IPS-NIHi7 (cell line): ENCODE data around the gene OR52N2.

Experiments
- DNase-seq: peaks from one replicate; pipeline ENCODE4 v3.0.0; 2012; ENCODE audit warnings: mixed read lengths; ENCODE audit errors: extremely low spot score

The OR52N2 gene

GRCh38 chr11:5808500-5809121 is at the start of gene OR52N2:
TSS of gene OR52N2 (plus strand) at chr11:5808924. CDS start at chr11:5820336, 11,412 bp downstream.
- peak; percentile 71 for DNase-seq

- no peak for DNase-seq
Measured at GRCh38 chr11:5767056-5767455, 41.7 kb upstream of the OR52N2 start.

DNA sequence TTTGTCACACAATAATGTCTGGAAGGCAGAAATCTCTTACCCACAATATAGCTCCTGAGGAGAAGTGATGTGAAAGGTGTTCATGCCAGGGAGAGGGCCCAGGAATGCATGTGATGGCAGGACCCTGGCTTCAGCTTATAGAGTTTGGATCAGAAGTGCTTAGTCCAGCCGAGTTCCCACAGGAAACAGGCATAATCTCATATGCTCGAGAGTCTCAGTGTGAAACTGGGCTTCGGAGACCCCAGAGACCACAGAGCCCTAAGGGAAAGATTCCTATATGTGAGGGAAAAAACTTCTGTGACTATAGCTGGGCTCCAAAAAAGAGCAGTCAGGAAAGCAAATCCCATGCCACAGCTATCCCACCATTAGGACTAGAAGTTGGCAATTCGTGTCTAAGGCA is 25.5 kb upstream of the OR52N2 start, which contains the start of gene OR52N5:
Gene OR52N5 (minus strand): TSS at position 101 of the 400 bp plus-strand sequence. CDS start 4,721 bp downstream, outside the sequence.
- DNase-seq: no peak

DNA sequence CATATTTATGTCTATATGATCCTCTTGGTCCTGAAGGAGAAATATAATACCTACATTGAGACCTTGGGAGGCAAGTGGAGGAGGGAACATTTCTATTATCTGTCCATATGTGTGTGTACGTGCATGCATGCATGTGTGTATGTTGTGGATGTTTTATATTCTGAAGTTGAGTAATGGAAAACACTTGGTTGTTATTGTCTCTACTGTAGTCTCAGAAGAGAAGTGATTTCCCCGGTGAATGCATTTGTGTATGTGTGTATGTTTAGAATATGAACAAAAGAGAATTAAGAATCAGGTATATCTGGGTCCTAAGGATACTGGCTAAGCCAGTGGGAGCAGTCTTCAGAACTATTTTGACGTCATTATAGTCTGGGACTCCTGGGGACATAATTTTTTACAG is 17.6 kb upstream of the OR52N2 start, which contains the start of gene OR52N1:
Gene OR52N1 (minus strand): TSS at position 101 of the 400 bp plus-strand sequence. CDS start 2,449 bp downstream, outside the sequence.
- no peak for DNase-seq

- DNase-seq: no peak
Measured at GRCh38 chr11:5796541-5796940, 12.2 kb upstream of the OR52N2 start.

GRCh38 chr11:5803982-5804381 is 4.7 kb upstream of the OR52N2 start:
- no peak for DNase-seq

DNA sequence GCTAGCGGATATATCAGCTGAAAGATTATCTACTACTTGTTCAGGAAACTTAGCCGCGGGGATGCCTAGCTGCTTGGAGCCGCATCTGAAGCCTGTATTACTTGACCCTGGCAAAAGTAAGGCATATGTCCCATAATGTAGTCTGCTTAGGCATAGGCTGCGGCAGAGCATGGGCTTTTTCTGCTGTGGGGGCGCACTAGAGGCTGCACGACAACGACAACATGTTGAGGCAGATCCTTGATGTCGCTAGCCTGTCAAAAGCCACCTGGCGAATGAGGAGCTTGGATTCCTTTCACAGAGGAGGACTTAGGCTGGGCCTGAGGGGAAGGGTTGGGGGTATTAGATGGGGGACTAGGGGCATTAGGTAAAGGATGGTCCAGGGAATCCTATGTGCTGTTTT is 1.1 kb upstream of the OR52N2 start:
- peak; percentile 21 for DNase-seq

- no peak for DNase-seq
Measured at GRCh38 chr11:5809122-5809519, 397 bp downstream of the OR52N2 start.

GRCh38 chr11:5809905-5810795 is 1.4 kb downstream of the OR52N2 start:
- DNase-seq: no peak

- no peak for DNase-seq
Measured at GRCh38 chr11:5815534-5815933, 6.8 kb downstream of the OR52N2 start.

DNA sequence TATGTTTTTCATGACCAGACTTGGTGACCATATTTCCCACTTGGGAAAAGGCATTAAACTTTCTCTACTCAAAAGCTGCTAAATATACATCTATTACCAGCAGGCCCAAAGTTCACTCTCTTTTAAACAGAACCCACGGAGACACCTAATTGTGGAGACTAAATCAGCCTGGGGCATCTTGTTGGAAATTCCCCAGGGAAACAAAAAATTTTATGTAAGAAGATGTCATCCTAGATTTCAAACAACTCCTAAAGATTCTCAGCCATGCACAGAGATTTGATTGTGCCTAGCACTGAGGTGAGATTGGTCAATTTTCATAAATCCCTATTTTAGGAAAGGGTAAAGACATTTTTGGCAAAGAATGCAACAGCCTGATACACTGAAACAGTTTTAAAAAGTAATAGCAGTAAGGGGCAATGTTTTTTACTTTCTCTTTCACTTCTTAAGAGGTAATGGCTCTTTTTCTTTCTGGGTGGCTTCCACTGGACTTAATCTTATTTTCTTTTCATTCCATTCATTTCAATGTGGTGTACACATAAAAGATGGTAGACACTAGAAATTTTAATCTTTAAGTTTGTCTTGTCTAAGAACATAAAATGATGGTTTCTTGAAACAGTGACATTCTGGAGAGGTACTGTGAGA is 9.6 kb downstream of the OR52N2 start:
- DNase-seq: no peak

- DNase-seq: peak; percentile 20
Measured at GRCh38 chr11:5831196-5831829, 22.6 kb downstream of the OR52N2 start.

DNA sequence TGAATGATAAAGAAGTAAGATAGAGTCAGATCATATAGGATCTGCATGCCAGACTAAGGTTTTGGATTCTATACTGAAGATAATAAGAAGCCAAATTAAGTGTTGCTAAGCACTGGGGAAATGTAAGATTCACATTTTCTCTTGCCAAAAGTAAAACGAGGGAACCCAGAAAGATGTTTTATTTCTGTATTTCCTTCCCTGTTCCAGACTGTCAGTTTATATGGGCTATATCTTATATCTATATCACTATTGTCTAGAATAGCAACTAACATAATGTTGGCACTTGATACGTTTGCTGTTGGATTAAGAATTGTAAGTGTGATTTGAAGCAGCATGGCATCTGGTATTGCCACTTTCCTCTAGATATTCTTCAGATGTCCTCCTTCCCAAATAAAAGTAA is 24.7 kb downstream of the OR52N2 start:
- DNase-seq: no peak

- DNase-seq: no peak
Measured at GRCh38 chr11:5837695-5838094, 29.0 kb downstream of the OR52N2 start.

- no peak for DNase-seq
Measured at GRCh38 chr11:5841797-5842196, 33.1 kb downstream of the OR52N2 start, which contains the start of gene OR52E6. TSS of gene OR52E6 (minus strand) at chr11:5841897. CDS start at chr11:5841897, 0 bp downstream.

DNA sequence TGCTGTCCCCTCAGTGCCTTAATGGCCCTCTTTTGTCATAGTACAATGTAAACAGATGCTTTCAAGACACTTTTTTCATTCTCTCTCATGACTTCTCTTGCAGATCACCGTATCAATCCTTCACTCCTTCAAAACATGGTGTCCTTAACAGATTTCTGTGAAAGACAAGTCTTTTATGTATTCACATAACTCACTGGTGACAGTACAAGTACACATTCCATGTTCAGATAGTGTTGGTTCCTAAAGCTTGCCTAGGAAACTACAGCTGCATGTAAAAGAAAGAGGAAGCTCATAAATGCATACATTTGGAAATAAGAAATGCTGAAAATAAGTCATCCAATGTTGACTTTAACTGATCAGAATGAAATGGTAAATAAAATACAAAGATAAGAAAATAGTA is 38.0 kb downstream of the OR52N2 start:
- DNase-seq: no peak

DNA sequence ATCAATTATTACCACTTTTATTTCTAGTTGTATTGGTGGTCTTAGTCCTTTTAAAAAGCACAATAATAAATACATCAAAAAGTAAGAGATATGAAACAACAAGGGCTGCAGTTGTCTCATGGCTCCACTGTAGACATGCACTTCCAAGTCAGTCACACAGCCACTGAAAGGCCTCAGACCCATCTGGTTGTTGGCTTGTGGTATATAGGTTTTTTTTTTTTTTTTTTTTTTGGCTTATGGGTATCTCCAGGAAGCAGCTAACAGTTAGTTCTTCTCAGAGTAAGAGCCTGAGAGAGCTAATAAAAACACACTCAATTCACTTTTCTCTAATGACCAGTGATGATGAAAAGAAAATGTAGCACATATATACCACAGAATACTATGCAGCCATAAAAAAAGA is 39.0 kb downstream of the OR52N2 start:
- no peak for DNase-seq

DNA sequence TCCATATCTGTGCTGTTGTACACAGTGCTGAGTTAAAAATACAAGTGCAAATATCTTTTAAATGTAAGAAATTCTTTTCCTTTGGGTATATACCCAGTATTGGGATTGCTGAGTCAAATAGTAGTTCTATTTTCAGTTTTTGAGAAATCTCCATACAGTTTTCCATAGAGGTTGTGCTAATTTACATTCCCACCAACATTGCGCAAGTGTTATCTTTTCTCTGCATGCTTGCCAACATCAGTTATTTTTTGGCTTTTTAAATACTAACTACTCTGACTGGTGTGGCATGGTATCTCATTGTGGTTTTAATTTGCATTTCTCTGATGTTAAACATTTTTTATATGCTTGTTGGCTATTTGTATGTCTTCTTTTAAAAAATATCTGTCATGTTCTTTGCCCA is 42.3 kb downstream of the OR52N2 start:
- no peak for DNase-seq

DNA sequence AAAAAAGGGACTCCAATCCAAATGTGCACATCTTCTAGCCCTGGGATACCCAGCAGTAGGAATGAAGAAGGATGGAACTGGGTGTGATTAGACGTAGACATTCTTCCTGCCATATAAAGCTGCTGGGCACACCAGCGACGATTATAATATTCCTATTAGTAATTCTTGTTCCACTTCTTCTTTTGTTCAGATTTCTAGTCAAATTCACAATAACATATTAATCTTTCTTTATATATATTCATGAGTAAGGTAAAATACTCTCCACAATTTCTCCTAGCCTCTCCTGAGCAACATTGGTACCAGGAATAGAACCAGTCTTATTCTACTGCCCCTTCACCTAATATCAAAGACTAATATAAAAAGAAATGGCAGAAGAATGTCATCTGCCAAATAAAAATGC is 48.9 kb downstream of the OR52N2 start, which contains the start of gene OR52E8:
Gene OR52E8 (minus strand): TSS at position 101 of the 400 bp plus-strand sequence. CDS start 0 bp downstream, at position 101.
- DNase-seq: no peak

GRCh38 chr11:5865826-5866225 is 57.1 kb downstream of the OR52N2 start:
- no peak for DNase-seq
